H1 (cell line): ENCODE results near the gene RAPGEF6. TPM values are rescaled to one million over a fixed set of nuclear protein-coding genes. Genes with fewer than 3 reads are reported as not detected.

Source experiments
- CTCF ChIA-PET: fragments of 300-600 bp; sonication (Branson Sonifier 250); formaldehyde crosslinking; loops from one replicate; lab custom pipeline; 2021; ENCODE audit not compliant: partially characterized antibody; lab: Charles Lee
- POLR2A ChIA-PET: fragments of 300-600 bp; sonication (Branson Sonifier 250); formaldehyde crosslinking; loops from one replicate; lab custom pipeline; 2021; ENCODE audit warnings: inconsistent platforms; ENCODE audit not compliant: partially characterized antibody; lab: Charles Lee
- DNase-seq, 2 experiments: peaks; one replicate each; pipeline versions ENCODE4 v3.0.0 to v3.0.0-alpha.2; 2010 to 2022; ENCODE audit warnings: low spot score in 2 of 2, low read depth in 1 of 2, mixed read lengths in 1 of 2
- FAIRE-seq: peaks from 2 replicates; lab custom pipeline; 2011; peaks lifted over from hg19 to GRCh38; lab: Jason Lieb, UNC
- H2AFZ ChIP-seq: 2 replicates; pipeline ENCODE4 v1.8.1; 2012; ENCODE audit warnings: low read length, inconsistent platforms
- H2AK5ac ChIP-seq: 2 replicates; pipeline ENCODE4 v1.6.1; 2013; ENCODE audit warnings: low read depth, low read length
- H2BK120ac ChIP-seq: replicated peaks from 2 replicates; pipeline ENCODE3; 2013; ENCODE audit warnings: low read depth, low read length, inconsistent platforms
- H2BK12ac ChIP-seq: 2 replicates; pipeline ENCODE4 v1.6.1; 2013; ENCODE audit warnings: low read depth, low read length
- H2BK15ac ChIP-seq: 2 replicates; pipeline ENCODE4 v1.6.1; 2013; ENCODE audit warnings: low read length
- H2BK20ac ChIP-seq: 2 replicates; pipeline ENCODE4 v1.6.1; 2013; ENCODE audit warnings: low read length
- H2BK5ac ChIP-seq: 2 replicates; pipeline ENCODE4 v1.6.1; 2013; ENCODE audit warnings: low read depth, low read length
- H3K14ac ChIP-seq: 2 replicates; pipeline ENCODE4 v1.6.1; 2013; ENCODE audit warnings: inconsistent platforms; ENCODE audit not compliant: insufficient read length
- H3K18ac ChIP-seq: 2 replicates; pipeline ENCODE4 v1.6.1; 2013; ENCODE audit warnings: low read length; ENCODE audit errors: extremely low read depth
- H3K23ac ChIP-seq: 2 replicates; pipeline ENCODE4 v1.6.1; 2013; ENCODE audit warnings: inconsistent platforms; ENCODE audit not compliant: insufficient read length
- H3K23me2 ChIP-seq: 2 replicates; pipeline ENCODE4 v1.6.1; 2013; ENCODE audit warnings: low read depth, low read length
- H3K27ac ChIP-seq: 2 replicates; pipeline ENCODE4 v1.6.1; 2011; ENCODE audit warnings: low read depth, low read length, inconsistent platforms
- H3K27me3 ChIP-seq, 4 experiments: replicated peaks in 1 of 4; 1 replicate in 1 of 4; 2 replicates in 3 of 4; pipeline versions ENCODE4 v1.6.1 to v1.8.1; 2011 to 2013; ENCODE audit warnings: low read length in 3 of 4, mild to moderate bottlenecking in 3 of 4, inconsistent platforms in 2 of 4, mixed read lengths in 2 of 4, moderate library complexity in 1 of 4; ENCODE audit not compliant: control insufficient read depth in 3 of 4, insufficient read depth in 3 of 4; ENCODE audit errors: extremely low read depth in 1 of 4
- H3K36me3 ChIP-seq, 4 experiments: 2 replicates each; pipeline versions ENCODE4 v1.6.1 to v1.8.1; 2011 to 2013; ENCODE audit warnings: mild to moderate bottlenecking in 4 of 4, low read length in 3 of 4, moderate library complexity in 2 of 4, control low read depth in 1 of 4, inconsistent platforms in 1 of 4; ENCODE audit not compliant: insufficient read depth in 4 of 4, control insufficient read depth in 2 of 4
- H3K4ac ChIP-seq: replicated peaks from 2 replicates; pipeline ENCODE3; 2013; ENCODE audit warnings: low read length, low read depth, mixed read lengths, inconsistent platforms; ENCODE audit not compliant: insufficient read length
- H3K4me1 ChIP-seq, 4 experiments: replicated peaks in 1 of 4; 1 replicate in 1 of 4; 2 replicates in 3 of 4; pipeline versions ENCODE4 v1.6.1 to v1.8.1; 2011 to 2013; ENCODE audit warnings: low read length in 3 of 4, inconsistent platforms in 2 of 4, mixed read lengths in 1 of 4; ENCODE audit not compliant: insufficient read depth in 4 of 4, control insufficient read depth in 3 of 4
- H3K4me2 ChIP-seq, 2 experiments: 2 replicates each; pipeline versions ENCODE4 v1.6.1 to v1.8.1; 2011 to 2013; ENCODE audit warnings: low read depth in 2 of 2, low read length in 2 of 2, control low read depth in 1 of 2, inconsistent platforms in 1 of 2, mild to moderate bottlenecking in 1 of 2; ENCODE audit not compliant: insufficient read depth in 1 of 2
- H3K4me3 ChIP-seq, 4 experiments: fragments of 200-600, 300-600 bp in 1 of 4; sonication (generic), shearing (Covaris generic), sonication (Bioruptor Twin) in 1 of 4; 2 replicates each; pipeline versions ENCODE4 v1.5.1 to v1.8.1; 2011 to 2016; ENCODE audit warnings: low read length in 4 of 4, low read depth in 3 of 4, control low read depth in 2 of 4, inconsistent platforms in 2 of 4, mild to moderate bottlenecking in 2 of 4, mixed read lengths in 1 of 4, moderate library complexity in 1 of 4; ENCODE audit not compliant: insufficient read depth in 2 of 4; ENCODE audit errors: extremely low read depth in 1 of 4
- H3K56ac ChIP-seq: replicated peaks from 2 replicates; pipeline ENCODE3; 2013; ENCODE audit warnings: low read depth, mild to moderate bottlenecking, mixed read lengths, low read length, inconsistent platforms; ENCODE audit not compliant: insufficient read length
- H3K79me1 ChIP-seq: 2 replicates; pipeline ENCODE4 v1.6.1; 2013; ENCODE audit warnings: low read depth, low read length, control low read depth
- H3K79me2 ChIP-seq, 2 experiments: 2 replicates each; pipeline versions ENCODE4 v1.6.1 to v1.8.1; 2012 to 2013; ENCODE audit warnings: low read length in 2 of 2, mild to moderate bottlenecking in 2 of 2, inconsistent platforms in 1 of 2; ENCODE audit not compliant: insufficient read depth in 2 of 2, control insufficient read depth in 1 of 2
- H3K9ac ChIP-seq, 4 experiments: replicated peaks in 1 of 4; 1 replicate in 1 of 4; 2 replicates in 3 of 4; pipeline versions ENCODE4 v1.6.1 to v1.8.1; 2011 to 2013; ENCODE audit warnings: low read depth in 3 of 4, low read length in 3 of 4, control low read depth in 2 of 4, mild to moderate bottlenecking in 2 of 4, moderate library complexity in 2 of 4, inconsistent platforms in 1 of 4; ENCODE audit errors: extremely low read depth in 1 of 4
- H3K9me3 ChIP-seq, 2 experiments: 2 replicates each; pipeline versions ENCODE4 v1.6.1 to v1.8.1; 2012 to 2013; ENCODE audit warnings: mild to moderate bottlenecking in 2 of 2, moderate library complexity in 2 of 2, control low read depth in 1 of 2, inconsistent platforms in 1 of 2, low read depth in 1 of 2, low read length in 1 of 2, mixed read lengths in 1 of 2; ENCODE audit not compliant: insufficient read depth in 2 of 2
- H4K20me1 ChIP-seq, 2 experiments: replicated peaks in 1 of 2; 2 replicates each; pipeline versions ENCODE3 to v1.8.1; 2011 to 2013; ENCODE audit warnings: inconsistent platforms in 2 of 2, low read length in 2 of 2, mild to moderate bottlenecking in 1 of 2; ENCODE audit not compliant: insufficient read depth in 2 of 2, control insufficient read depth in 1 of 2
- H4K5ac ChIP-seq: 2 replicates; pipeline ENCODE4 v1.6.1; 2013; ENCODE audit warnings: low read length, low read depth, mixed read lengths, inconsistent platforms; ENCODE audit not compliant: insufficient read length
- H4K8ac ChIP-seq: 2 replicates; pipeline ENCODE4 v1.8.0; 2013; ENCODE audit warnings: mild to moderate bottlenecking, moderate library complexity, low read length, inconsistent platforms; ENCODE audit not compliant: insufficient read depth; ENCODE audit errors: extremely low read depth
- H4K91ac ChIP-seq: replicated peaks from 2 replicates; pipeline ENCODE3; 2013; ENCODE audit warnings: low read length, mixed read lengths, inconsistent platforms; ENCODE audit not compliant: insufficient read length
- CEBPB ChIP-seq: IDR thresholded peaks from 2 replicates; pipeline ENCODE4 v1.6.1; 2012; ENCODE audit warnings: low read depth, low read length
- CTBP2 ChIP-seq: IDR thresholded peaks from 2 replicates; pipeline ENCODE4 v1.7.0; 2011; ENCODE audit warnings: borderline replicate concordance, mild to moderate bottlenecking, moderate library complexity, mixed read lengths, low read length; ENCODE audit not compliant: insufficient read depth, insufficient read length
- JUN ChIP-seq: IDR thresholded peaks from 2 replicates; pipeline ENCODE4 v1.6.1; 2011; ENCODE audit warnings: low read depth, mild to moderate bottlenecking, improper control_type of control experiment, low read length
- KDM1A ChIP-seq: fragments of 200-600, 300-600 bp; sonication (generic); IDR thresholded peaks from 2 replicates; pipeline ENCODE4 v1.7.1; 2016; ENCODE audit warnings: mild to moderate bottlenecking, low read length, borderline replicate concordance
- MAFK ChIP-seq: IDR thresholded peaks from 2 replicates; pipeline ENCODE4 v1.6.1; 2012; ENCODE audit warnings: low read depth, mild to moderate bottlenecking, improper control_type of control experiment, low read length
- POLR2AphosphoS5 ChIP-seq: IDR thresholded peaks from 2 replicates; pipeline ENCODE4 v1.6.1; 2011; ENCODE audit warnings: low read depth, low read length
- RAD21 ChIP-seq, 2 experiments: IDR thresholded peaks in 1 of 2; conservative IDR thresholded peaks in 1 of 2; 2 replicates each; pipeline ENCODE4 v1.6.1; 2011; ENCODE audit warnings: low read depth in 2 of 2, low read length in 2 of 2, improper control_type of control experiment in 1 of 2, inconsistent platforms in 1 of 2, mild to moderate bottlenecking in 1 of 2, moderate library complexity in 1 of 2
- RNF2 ChIP-seq: fragments of 200-900, 300-1000 bp; sonication (generic); IDR thresholded peaks from 2 replicates; pipeline ENCODE4 v1.7.1; 2016; ENCODE audit warnings: borderline replicate concordance, low read depth, mild to moderate bottlenecking, antibody characterized with exemption, low read length; ENCODE audit not compliant: poor library complexity, severe bottlenecking; ENCODE audit errors: missing control alignments
- SIX5 ChIP-seq: IDR thresholded peaks from 2 replicates; pipeline ENCODE4 v1.6.1; 2011; ENCODE audit warnings: mild to moderate bottlenecking, low read depth, low read length
- SP1 ChIP-seq: IDR thresholded peaks from 2 replicates; pipeline ENCODE4 v1.6.1; 2011; ENCODE audit warnings: low read depth, low read length
- SUZ12 ChIP-seq: fragments of 200-600 bp; sonication (generic); IDR thresholded peaks from 2 replicates; pipeline ENCODE4 v1.6.1; 2012; ENCODE audit warnings: mild to moderate bottlenecking, inconsistent platforms, low read length, moderate library complexity, mixed read lengths
- TAF7 ChIP-seq: optimal IDR thresholded peaks from 2 replicates; pipeline ENCODE3; 2011; ENCODE audit warnings: low read depth, mild to moderate bottlenecking, inconsistent platforms, low read length, moderate library complexity, borderline replicate concordance
- WGBS, 2 experiments: shearing (Covaris generic) in 1 of 2; methylation state at CpG; one replicate each; pipeline versions ENCODE4 v1.1.6 to v1.1.7; 2013 to 2015; ENCODE audit warnings: low lambda C conversion rate in 2 of 2, mixed read lengths in 2 of 2, inconsistent platforms in 1 of 2, low coverage in 1 of 2, missing lambda C conversion rate in 1 of 2; ENCODE audit not compliant: insufficient replicate concordance in 2 of 2, insufficient coverage in 1 of 2, insufficient read length in 1 of 2; ENCODE audit errors: extremely low coverage in 1 of 2, missing lambda C conversion rate in 1 of 2; 5-methylcytosine and 5-hydroxymethylcytosine counted together
- polyA plus RNA-seq, 7 experiments: library from polyadenylated mRNA; depleted of rRNA in 3 of 7; stranded (reverse) in 5 of 7; unstranded in 2 of 7; fragments of >200 nt in 5 of 7; fragments of 200-250 nt in 2 of 7; gene quantifications; 1 replicate in 5 of 7; 2 replicates in 1 of 7; 4 replicates in 1 of 7; pipeline versions ENCODE4 v1.2.1 to v1.2.3, GENCODE V29; 2011 to 2013; ENCODE audit warnings: missing spikeins in 2 of 7, mixed read lengths in 2 of 7
- total RNA-seq: library from RNA; stranded (reverse); fragmentation: NEBNext Ultra II Directional; extraction: Animal tissue kit (Norgen Biotek cat#: 25700); gene quantifications from 2 replicates; pipeline ENCODE4 v1.2.1, GENCODE V29; 2021
- TF ChIP-seq, protein P1 (sequence below): IDR thresholded peaks from 2 replicates; pipeline ENCODE4 v1.6.1; 2011; ENCODE audit warnings: low read length, improper control_type of control experiment

RAPGEF6 gene
- total and polyA plus RNA-seq, 2 of the 8 experiments (the other 6 are each of a cell fraction or from before 2014, with no cell fraction given), result 4.8 to 20.0 TPM

DNA sequence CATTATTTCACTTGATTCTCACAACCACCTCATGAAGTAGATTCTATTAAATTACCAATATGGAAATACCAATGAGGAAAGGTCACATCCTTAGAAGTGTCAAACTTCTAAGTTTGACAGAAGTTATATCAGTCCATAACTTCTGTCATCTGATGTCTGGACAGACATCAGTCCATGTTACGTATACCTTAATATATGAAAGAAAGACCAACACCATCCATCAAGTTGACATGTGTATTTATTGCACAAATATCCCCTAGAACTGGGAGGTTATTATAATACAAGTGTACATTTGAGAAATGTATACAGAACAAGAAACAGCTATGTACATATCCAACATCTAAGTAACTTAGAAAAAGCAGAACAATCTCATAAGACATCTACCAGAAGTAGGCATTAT, 6.5 kb upstream of the RAPGEF6 start:
- no peak overlapping the region for H4K8ac ChIP-seq
- CTCF ChIA-PET, result interaction anchor here (1.0 to 2.8 kb wide), 3 partner anchors 14 to 169 kb away, joined by 3 to 7 read pairs (median 4); no protein-coding TSS in a partner anchor
- TF ChIP-seq JUN, result no peak
- TF ChIP-seq RAD21 (IDR thresholded peaks at IDR 0.05 in 1 of 2, conservative IDR thresholded peaks at IDR 0.05 in 1 of 2; ENCODE audit: low read depth in 2 of 2, low read length in 2 of 2), result no peak
- no peak for TF ChIP-seq CEBPB
- TF ChIP-seq RNF2, result no peak
- no peak for TF ChIP-seq SP1
- TF ChIP-seq MAFK, result no peak
- no peak for TF ChIP-seq SUZ12
- TF ChIP-seq POLR2AphosphoS5, result no peak
- no peak for TF ChIP-seq SIX5
- TF ChIP-seq, protein P1, sequence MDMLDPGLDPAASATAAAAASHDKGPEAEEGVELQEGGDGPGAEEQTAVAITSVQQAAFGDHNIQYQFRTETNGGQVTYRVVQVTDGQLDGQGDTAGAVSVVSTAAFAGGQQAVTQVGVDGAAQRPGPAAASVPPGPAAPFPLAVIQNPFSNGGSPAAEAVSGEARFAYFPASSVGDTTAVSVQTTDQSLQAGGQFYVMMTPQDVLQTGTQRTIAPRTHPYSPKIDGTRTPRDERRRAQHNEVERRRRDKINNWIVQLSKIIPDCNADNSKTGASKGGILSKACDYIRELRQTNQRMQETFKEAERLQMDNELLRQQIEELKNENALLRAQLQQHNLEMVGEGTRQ, result no peak
- TF ChIP-seq TAF7, result no peak
- TF ChIP-seq CTBP2, result no peak
- TF ChIP-seq KDM1A, result no peak

More for the DNA sequence above, 6.5 kb upstream of the RAPGEF6 start:
- Histone ChIP-seq H2BK12ac (no peak overlapping the region), H4K91ac (no peak overlapping the region), H3K23ac (no peak overlapping the region), H2BK120ac (no peak overlapping the region), H2AFZ (no peak overlapping the region), H3K23me2 (no peaks in the 10 kb centered on the region), H3K36me3 (peaks cover 0 to 3% (median 0%) of the 10 kb centered on the region in 4 experiments; a peak in 2 of 8 replicates), H2BK15ac (no peak overlapping the region), H3K27ac (no peak overlapping the region), H3K27me3 (no peaks in the 10 kb centered on the region), H3K9ac (no peak overlapping the region), H3K4me2 (no peak overlapping the region), H3K79me1 (no peaks in the 10 kb centered on the region), H3K18ac (no peak overlapping the region), H4K5ac (no peak overlapping the region), H3K14ac (no peak overlapping the region), H4K20me1 (no peaks in the 10 kb centered on the region), H3K4me1 (no peaks in the 10 kb centered on the region), H3K9me3 (no peaks in the 10 kb centered on the region), H3K56ac (no peak overlapping the region), H3K4me3 (no peak overlapping the region), H2AK5ac (no peak overlapping the region), H3K79me2 (no peaks in the 10 kb centered on the region), H2BK5ac (no peak overlapping the region), H3K4ac (no peak overlapping the region), H2BK20ac (no peak overlapping the region)
- POLR2A ChIA-PET, result no interaction called here
- WGBS, 2 experiments, result 92% methylated on average over 1 of the region's 1 CpG; no CpG with 5 or more reads in 1 of the 2 experiments
- no peak for DNase-seq
- no peak for FAIRE-seq
